Cardiac fibroblast (primary cell): ENCODE results near the gene CFAP97D1.

Experiments
- DNase-seq, 2 donors: peaks; one replicate each; pipeline versions ENCODE4 v3.0.0 to v3.0.0-alpha.2; 2010; ENCODE audit warnings: low read depth in 2 of 2
- H3K4me3 ChIP-seq, 2 donors: replicated peaks in 1 of 2; 1 replicate in 1 of 2; 2 replicates in 1 of 2; pipeline ENCODE4 v1.5.1; 2011; ENCODE audit warnings: low read depth in 2 of 2, low read length in 2 of 2, mild to moderate bottlenecking in 2 of 2, moderate library complexity in 1 of 2
- TF ChIP-seq, protein P1 (sequence below): IDR thresholded peaks from one replicate; pipeline ENCODE4 v1.5.1; 2011; ENCODE audit warnings: low read depth, mild to moderate bottlenecking, low read length, inconsistent platforms

Gene CFAP97D1

DNA sequence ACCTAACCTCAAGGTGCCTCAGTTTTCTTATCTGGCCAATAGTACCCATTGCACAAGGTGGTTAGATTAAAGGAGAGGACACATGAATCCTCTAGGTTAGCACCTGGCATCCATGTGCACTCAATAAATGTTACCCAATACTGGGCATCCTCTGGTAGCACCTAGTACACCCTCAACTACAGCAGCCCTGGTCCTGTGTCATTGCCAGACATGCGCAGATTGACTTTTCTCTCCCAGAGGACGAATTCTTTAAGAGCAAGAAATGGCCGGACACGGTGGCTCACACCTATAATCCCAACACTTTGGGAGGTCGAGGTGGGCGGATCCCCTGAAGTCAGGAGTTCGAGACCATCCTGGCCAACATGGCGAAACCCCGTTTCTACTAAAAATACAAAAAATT lies 8.8 kb upstream of the CFAP97D1 start:
- DNase-seq: no peak
- H3K4me3 ChIP-seq: no peak overlapping the region
- TF ChIP-seq, protein P1, sequence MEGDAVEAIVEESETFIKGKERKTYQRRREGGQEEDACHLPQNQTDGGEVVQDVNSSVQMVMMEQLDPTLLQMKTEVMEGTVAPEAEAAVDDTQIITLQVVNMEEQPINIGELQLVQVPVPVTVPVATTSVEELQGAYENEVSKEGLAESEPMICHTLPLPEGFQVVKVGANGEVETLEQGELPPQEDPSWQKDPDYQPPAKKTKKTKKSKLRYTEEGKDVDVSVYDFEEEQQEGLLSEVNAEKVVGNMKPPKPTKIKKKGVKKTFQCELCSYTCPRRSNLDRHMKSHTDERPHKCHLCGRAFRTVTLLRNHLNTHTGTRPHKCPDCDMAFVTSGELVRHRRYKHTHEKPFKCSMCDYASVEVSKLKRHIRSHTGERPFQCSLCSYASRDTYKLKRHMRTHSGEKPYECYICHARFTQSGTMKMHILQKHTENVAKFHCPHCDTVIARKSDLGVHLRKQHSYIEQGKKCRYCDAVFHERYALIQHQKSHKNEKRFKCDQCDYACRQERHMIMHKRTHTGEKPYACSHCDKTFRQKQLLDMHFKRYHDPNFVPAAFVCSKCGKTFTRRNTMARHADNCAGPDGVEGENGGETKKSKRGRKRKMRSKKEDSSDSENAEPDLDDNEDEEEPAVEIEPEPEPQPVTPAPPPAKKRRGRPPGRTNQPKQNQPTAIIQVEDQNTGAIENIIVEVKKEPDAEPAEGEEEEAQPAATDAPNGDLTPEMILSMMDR: no peak

DNA sequence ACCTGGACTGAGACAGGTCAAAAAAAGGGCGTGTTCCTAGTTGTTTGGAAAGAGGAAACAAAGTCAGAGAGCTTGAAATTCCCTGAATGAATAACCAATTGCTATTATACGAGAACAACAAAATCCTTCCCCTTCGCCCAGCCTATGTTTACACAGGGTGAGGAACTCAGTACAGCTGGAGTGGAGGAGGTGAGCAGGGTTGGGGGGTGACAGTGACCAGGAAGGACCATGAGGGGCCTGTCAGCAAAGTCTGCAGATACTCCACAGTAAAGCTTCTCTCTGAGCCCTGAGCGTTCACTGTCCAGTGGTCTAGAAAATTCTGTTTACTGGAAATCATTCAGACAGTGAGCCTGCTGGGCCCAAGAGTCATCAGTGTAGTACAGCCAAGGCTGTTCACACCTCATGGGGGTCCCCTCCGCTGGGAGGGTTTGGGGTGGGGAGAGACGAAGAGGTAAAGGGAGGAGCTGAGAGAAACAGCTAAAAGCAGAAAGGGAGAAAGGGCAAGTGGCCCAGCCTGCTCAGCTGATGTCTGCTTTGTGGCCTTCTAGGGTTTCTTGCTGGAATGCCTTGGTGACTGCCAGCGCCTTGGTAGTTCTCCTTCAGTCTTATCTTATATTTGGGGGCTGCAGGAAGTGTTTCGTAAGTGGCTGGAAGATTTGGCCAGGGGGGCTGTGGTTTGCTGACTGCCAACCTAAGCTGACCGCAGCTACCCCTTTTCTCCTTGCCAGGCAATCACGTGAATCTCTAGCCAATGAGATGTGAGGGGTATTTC lies 7.2 kb upstream of the CFAP97D1 start:
- TF ChIP-seq, protein P1: no peak
- no peak overlapping the region for H3K4me3 ChIP-seq
- peak in 1 of 2 donors; percentile 89 for DNase-seq

DNA sequence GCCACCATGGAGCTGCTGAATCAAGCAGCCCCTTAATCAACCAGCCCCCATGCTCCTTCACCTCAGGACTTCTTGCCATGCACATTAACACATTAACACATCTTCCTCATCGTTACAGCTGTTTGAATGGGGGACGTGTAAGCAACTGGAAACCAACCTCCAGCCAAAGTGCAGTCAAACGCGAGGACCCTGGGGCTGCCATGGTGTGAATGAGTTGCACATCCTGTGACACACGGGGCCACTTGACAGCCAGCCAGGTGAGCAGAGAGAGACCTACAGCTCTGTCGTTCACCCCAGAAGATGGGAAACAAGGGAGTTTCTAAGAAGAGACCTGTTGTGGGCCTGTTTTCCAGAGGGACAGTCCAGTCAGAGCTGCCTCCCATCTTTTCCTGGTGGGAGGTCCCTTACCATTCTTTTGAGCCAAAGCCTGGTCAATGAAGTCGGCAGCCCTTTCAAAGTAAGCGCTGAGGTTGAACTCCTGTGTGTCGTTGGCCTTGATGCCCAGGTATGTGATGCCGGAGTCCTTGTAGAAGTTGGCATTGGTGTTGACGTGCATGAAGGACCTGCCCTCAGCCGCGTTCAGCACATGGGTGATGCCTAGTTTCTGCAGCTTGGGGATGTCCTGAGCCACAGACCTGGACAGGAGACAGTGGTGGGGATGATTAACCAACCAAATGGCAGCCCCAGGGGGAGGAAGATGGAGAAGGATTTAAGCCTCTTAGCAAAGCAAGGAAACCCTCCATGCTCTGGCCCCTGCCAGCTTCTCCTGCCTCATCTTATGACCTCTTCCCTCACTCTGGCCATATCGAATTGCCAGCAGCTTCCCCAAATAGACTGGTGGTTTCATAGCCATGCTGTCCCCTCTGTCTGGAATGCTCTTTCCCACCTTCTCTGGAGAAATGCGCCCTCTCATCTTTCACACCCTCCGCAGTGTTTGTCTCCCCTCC lies 5.7 kb upstream of the CFAP97D1 start:
- no peak overlapping the region for H3K4me3 ChIP-seq
- TF ChIP-seq, protein P1: no peak
- no peak for DNase-seq

DNA sequence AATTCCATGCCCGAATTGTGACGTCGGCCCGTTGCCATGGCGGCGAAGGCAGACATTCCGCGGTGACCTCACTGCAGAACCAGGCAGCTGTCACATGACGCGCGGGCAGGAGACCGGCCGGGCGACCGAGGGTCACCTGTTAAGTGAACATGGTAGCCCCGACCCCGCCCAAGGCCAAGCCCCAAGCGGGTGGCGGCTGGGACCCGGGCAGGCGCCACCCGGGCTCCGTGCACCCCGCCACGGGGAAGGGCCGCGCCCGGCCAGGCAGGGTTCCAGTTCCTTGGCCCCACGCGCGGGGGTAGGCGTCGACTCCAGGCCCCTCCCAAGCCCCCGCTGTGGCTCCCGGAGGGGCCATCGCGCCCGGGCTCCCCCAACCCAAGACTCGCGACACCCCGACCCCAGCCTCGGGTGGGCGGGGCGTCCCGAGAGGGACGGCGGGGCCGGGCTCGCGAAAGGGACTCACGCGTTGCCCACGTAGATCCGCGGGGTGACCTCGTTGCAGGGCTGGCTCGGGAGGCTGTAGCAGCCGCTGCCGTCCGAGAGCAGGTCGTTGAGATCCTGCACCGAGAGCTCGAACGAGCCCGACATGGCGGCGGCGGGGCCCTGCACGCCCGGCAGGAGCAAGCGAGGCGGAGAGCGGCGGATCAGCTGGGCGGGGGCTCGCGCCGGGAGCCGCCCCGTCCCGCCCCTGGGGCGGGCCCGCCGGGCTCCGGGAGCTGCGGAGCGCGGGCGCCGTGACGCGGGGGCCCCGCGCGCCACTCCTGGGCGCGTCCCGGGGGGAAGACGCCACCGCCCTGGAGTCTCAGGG lies 1.7 kb upstream of the CFAP97D1 start, which contains the start of gene DUSP3:
Gene DUSP3, minus strand, starts transcription at position 641 of the 808 bp plus-strand sequence. Its CDS starts 53 bp downstream, at position 588.
- DNase-seq: peak; percentile 94 to 96
- H3K4me3 ChIP-seq: peak within 1 kb of the TSS; percentile 79 to 96
- TF ChIP-seq, protein P1: no peak

DNA sequence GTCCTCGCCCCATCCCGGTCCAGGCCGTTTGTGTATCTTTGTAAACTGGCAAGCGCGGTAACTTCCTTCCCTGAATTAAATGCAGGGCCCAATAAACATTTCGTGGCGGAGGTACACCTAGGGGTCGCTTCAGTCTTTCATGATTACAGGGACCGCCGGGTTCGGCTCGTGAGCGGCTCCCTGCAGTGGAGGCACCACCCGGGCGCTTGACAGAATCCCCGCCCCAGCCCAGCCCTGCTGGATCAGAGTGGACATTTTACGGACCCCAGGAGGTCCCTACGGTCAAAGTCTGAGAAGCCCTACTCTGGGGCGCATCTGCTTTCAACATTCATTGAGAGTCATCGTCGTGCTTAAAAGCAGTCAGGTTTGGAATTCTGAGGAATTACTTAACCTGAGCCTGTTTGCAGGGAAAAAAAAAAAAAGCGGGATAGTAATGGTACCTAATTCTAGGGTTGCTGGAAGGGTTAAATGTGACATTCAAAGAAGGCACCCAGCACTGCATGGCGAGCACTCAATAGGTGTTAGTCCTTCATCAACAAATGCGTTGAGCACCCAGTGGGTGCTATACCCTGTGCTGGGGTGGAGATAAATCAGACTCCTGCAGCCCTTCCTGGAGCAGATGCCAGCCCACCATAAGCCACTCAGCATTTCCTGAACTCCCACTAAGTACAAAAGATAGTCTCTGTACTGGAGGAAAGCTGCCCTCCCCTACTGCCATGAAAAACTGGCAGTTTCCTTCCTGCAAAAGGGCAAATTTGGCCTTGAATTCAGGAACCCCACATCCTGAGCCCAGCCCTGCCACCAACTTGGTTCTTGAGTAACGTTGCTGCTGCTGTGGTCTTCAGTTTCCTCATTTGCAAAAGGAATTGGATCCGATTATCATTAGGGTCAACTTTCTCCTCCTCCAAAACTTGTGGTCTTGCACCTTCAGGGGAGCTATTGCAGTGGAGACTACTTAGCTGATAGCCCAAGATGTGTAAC lies 800 bp upstream of the CFAP97D1 start:
- TF ChIP-seq, protein P1: peak; percentile 15
- H3K4me3 ChIP-seq: peak overlapping the region; percentile 63 to 96
- peak in 1 of 2 donors; percentile 41 for DNase-seq
